NCI-H226 (cell line): ENCODE results near the gene CFTR.
A peak's percentile ranks its signal among the peaks of the same experiment; 100 is the strongest.
"Not testable (repeated sequence)": the region's sequence is repeated elsewhere in the genome, so short reads cannot be mapped to it uniquely, and the experiment has no call there.

Experiments
- DNase-seq: peaks from one replicate; pipeline ENCODE4 v3.0.0-alpha.2; 2015

Gene CFTR

GRCh38 chr7:117698018-117698417 lies 218.2 kb downstream of the CFTR start:
- no peak for DNase-seq

- no peak for DNase-seq
Observed at GRCh38 chr7:117704063-117704462, 224.2 kb downstream of the CFTR start.

- DNase-seq = no peak
Observed at GRCh38 chr7:117705630-117706029, 225.8 kb downstream of the CFTR start.

- DNase-seq = no peak
Observed at GRCh38 chr7:117706210-117706609, 226.4 kb downstream of the CFTR start.

GRCh38 chr7:117707080-117707479 lies 227.3 kb downstream of the CFTR start:
- no peak for DNase-seq

- not testable (repeated sequence) for DNase-seq
Observed at GRCh38 chr7:117708173-117708572, 228.3 kb downstream of the CFTR start.

- DNase-seq = no peak
Observed at GRCh38 chr7:117711556-117711955, 231.7 kb downstream of the CFTR start.

GRCh38 chr7:117715784-117716445 lies 236.1 kb downstream of the CFTR start:
- peak; percentile 74 for DNase-seq

- DNase-seq = no peak
Observed at GRCh38 chr7:117716707-117717299, 237.0 kb downstream of the CFTR start.

GRCh38 chr7:117717357-117717756 lies 237.5 kb downstream of the CFTR start:
- DNase-seq = no peak
